Measurements from ENCODE around the gene PPARA.

PPARA gene

DNA sequence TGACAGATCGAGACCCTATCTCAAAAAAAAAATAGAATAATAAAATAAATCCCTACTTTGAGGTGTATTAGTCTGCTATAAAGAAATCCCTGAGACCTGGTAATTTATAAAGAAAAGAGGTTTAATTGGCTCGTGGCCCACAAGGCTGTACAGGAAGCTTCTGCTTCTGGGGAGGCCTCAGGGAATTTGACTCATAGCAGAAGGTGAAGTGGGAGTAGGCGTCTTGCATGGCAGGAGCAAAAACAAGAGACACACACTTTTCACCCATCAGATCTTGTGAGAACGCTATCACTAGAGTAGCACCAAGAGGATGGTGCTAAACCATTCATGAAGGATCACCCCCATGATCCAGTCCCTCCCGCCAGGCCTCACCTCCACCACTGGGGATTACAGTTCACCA lies 70.6 kb downstream of the PPARA start:
- 90 to 93% methylated on average over 2 to 3 of the region's 5 CpGs for WGBS, 2 experiments (ENCODE audit: insufficient coverage in 2 of 2)

DNA sequence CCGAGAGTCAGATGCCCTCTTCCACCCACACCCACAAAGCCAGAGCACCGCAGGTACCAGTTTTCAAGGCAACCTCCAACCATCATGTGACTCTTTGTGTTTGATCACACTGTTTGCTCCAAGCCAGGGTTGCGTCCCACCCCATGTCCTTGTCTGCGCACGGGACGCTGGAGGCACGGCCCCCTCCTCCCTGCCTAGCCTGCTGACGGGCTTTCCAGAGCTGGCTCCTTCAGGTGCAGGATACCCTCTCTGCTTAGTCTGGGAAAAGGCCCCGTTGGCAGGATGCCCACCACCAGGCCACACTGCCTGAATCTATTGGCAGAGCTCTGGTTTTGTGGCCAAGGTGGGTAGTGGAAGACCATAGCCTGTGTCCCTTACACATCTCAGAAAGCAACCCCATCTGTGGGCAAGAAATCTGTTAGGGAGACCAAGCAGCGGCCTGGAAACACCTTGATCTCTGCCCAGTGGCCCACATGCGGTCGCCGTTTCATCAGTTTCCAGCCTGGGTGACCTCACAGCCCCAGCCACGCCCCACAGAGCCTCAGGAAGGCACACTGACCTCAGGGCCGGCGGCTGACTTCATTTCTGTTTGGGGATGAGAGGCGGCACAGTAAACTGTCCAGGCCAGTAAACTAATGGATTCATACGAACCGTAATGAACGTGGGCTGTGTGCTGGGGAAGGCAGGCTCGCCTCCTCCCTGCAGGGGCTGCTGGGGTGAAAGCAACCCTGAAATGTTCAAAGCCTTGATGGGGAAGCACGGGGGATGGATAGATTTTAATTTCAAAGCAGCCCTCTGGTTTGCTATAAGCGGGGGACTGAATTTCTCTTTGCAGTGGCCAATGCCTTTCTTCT lies 73.9 kb downstream of the PPARA start:
- no peaks in the 10 kb centered on the region for H3K4me1 ChIP-seq (ENCODE audit: control insufficient read depth, insufficient read depth, low read length, poor library complexity, severe bottlenecking)
- peaks cover 12% of the 10 kb centered on the region for H3K36me3 ChIP-seq (ENCODE audit: control insufficient read depth, insufficient read depth, low read length)
- H3K27ac ChIP-seq (ENCODE audit: low read depth, low read length, severe bottlenecking) = no peak overlapping the region
- H3K9me3 ChIP-seq (ENCODE audit: control insufficient read depth, low read length) = no peaks in the 10 kb centered on the region
- no peak overlapping the region for H3K4me3 ChIP-seq (ENCODE audit: extremely low read depth, insufficient read depth, low read length, poor library complexity, severe bottlenecking)
- WGBS, 2 experiments (ENCODE audit: insufficient coverage in 2 of 2) = 82 to 90% methylated on average over 18 to 22 of the region's 23 CpGs

More for the DNA sequence above, 70.6 kb downstream of the PPARA start:
- no peak overlapping the region for H3K4me3 ChIP-seq (ENCODE audit: extremely low read depth, insufficient read depth, low read length, poor library complexity, severe bottlenecking)
- no peaks in the 10 kb centered on the region for H3K4me1 ChIP-seq (ENCODE audit: control insufficient read depth, insufficient read depth, low read length, poor library complexity, severe bottlenecking)
- H3K36me3 ChIP-seq (ENCODE audit: control insufficient read depth, insufficient read depth, low read length) = peaks cover 15% of the 10 kb centered on the region
- no peaks in the 10 kb centered on the region for H3K9me3 ChIP-seq (ENCODE audit: control insufficient read depth, low read length)
- no peak overlapping the region for H3K27ac ChIP-seq (ENCODE audit: low read depth, low read length, severe bottlenecking)

- H3K4me1 ChIP-seq (ENCODE audit: control insufficient read depth, insufficient read depth, low read length, poor library complexity, severe bottlenecking) = peaks cover 4% of the 10 kb centered on the region
- WGBS, 2 experiments (ENCODE audit: insufficient coverage in 2 of 2) = 78 to 89% methylated on average over 6 to 9 of the region's 10 CpGs
- H3K9me3 ChIP-seq (ENCODE audit: control insufficient read depth, low read length) = no peaks in the 10 kb centered on the region
- H3K4me3 ChIP-seq (ENCODE audit: extremely low read depth, insufficient read depth, low read length, poor library complexity, severe bottlenecking) = no peak overlapping the region
- H3K27ac ChIP-seq (ENCODE audit: low read depth, low read length, severe bottlenecking) = no peak overlapping the region
- H3K36me3 ChIP-seq (ENCODE audit: control insufficient read depth, insufficient read depth, low read length) = peaks cover 7% of the 10 kb centered on the region
These were observed 74.6 kb downstream of the PPARA start for GRCh38 chr22:46224898-46225290.

DNA sequence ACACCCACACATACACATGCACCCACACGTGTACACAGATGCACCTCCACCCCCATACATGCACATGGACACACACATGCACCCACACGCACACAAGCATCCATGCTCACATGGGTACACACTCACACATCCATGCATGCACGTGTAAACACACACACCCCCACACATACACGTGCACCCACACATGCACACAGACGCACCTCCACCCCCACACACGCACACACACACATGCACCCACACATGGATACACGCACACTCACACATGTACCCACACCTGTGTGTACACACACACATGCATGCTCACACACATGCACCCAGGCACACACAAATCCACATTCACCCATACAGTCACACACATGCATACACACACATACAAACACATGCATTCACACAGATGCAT lies 75.3 kb downstream of the PPARA start:
- Histone ChIP-seq H3K36me3 (ENCODE audit: control insufficient read depth, insufficient read depth, low read length) (peaks cover 1% of the 10 kb centered on the region), H3K4me1 (ENCODE audit: control insufficient read depth, insufficient read depth, low read length, poor library complexity, severe bottlenecking) (peaks cover 5% of the 10 kb centered on the region), H3K27ac (ENCODE audit: low read depth, low read length, severe bottlenecking) (no peak overlapping the region), H3K4me3 (ENCODE audit: extremely low read depth, insufficient read depth, low read length, poor library complexity, severe bottlenecking) (no peak overlapping the region), H3K9me3 (ENCODE audit: control insufficient read depth, low read length) (no peaks in the 10 kb centered on the region)
- WGBS, 2 experiments (ENCODE audit: insufficient coverage in 2 of 2) = 88 to 97% methylated on average over 3 to 7 of the region's 7 CpGs

GRCh38 chr22:46226577-46226976 lies 76.3 kb downstream of the PPARA start:
- Histone ChIP-seq H3K27ac (ENCODE audit: low read depth, low read length, severe bottlenecking) (no peak overlapping the region), H3K4me1 (ENCODE audit: control insufficient read depth, insufficient read depth, low read length, poor library complexity, severe bottlenecking) (peaks cover 5% of the 10 kb centered on the region), H3K9me3 (ENCODE audit: control insufficient read depth, low read length) (no peaks in the 10 kb centered on the region), H3K36me3 (ENCODE audit: control insufficient read depth, insufficient read depth, low read length) (no peaks in the 10 kb centered on the region), H3K4me3 (ENCODE audit: extremely low read depth, insufficient read depth, low read length, poor library complexity, severe bottlenecking) (no peak overlapping the region)
- WGBS, 2 experiments (ENCODE audit: insufficient coverage in 2 of 2) = 96% methylated on average over 7 of the region's 7 CpGs

DNA sequence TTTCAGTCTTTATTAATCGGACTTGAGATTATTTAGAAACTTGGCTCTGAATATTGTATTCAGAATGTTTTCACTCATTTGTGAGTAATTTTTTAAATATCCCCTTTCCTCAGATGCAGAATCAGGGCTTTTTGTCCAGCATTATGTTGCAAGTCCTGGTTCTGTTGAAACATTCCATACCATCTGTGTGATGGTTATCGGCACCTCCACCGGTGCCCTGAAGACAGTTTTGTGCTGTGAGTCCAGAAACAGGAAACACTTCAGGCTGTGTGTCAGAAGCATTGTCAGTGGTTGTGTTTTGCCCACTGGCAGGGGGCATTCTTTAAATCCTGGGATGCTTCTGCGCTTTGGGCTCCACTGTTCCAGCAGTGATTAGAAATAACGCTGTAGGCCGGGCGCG lies 79.4 kb downstream of the PPARA start:
- H3K36me3 ChIP-seq (ENCODE audit: control insufficient read depth, insufficient read depth, low read length) = no peaks in the 10 kb centered on the region
- no peaks in the 10 kb centered on the region for H3K9me3 ChIP-seq (ENCODE audit: control insufficient read depth, low read length)
- H3K4me3 ChIP-seq (ENCODE audit: extremely low read depth, insufficient read depth, low read length, poor library complexity, severe bottlenecking) = no peak overlapping the region
- H3K4me1 ChIP-seq (ENCODE audit: control insufficient read depth, insufficient read depth, low read length, poor library complexity, severe bottlenecking) = peaks cover 5% of the 10 kb centered on the region
- H3K27ac ChIP-seq (ENCODE audit: low read depth, low read length, severe bottlenecking) = no peak overlapping the region
- WGBS, 2 experiments (ENCODE audit: insufficient coverage in 2 of 2) = 98% methylated on average over 4 to 7 of the region's 8 CpGs

DNA sequence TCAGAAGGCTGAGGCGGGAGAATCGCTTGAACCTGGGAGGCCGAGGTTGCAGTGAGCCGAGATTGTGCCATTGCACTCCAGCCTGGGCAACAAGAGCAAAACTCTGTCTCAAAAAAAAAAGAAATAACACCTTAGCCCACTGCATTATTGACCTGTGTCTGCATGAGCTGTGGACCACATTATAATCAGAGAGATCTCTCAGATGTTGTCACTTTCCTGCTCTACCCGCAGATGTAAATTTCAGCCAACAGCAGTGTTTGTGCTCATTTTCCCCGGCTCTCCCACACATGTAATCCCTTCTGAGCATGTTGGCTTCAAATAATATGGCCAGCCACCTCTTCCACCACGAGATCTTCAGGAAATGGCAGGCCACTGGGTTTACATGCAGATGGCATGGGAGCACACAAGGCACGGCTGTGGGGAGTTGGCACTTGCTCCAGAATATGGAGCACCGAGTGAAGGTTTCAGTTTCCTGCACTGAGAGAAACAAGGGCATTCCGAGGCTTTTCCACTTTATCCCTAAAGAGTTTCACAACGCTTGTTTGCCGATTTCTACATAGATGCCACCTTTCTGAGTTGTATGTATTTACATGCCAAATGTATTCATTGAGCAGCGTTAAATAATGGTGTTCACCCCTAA lies 80.1 kb downstream of the PPARA start:
- H3K36me3 ChIP-seq (ENCODE audit: control insufficient read depth, insufficient read depth, low read length) = no peaks in the 10 kb centered on the region
- WGBS, 2 experiments (ENCODE audit: insufficient coverage in 2 of 2) = 88 to 95% methylated on average over 11 of the region's 13 CpGs
- no peak overlapping the region for H3K27ac ChIP-seq (ENCODE audit: low read depth, low read length, severe bottlenecking)
- no peak overlapping the region for H3K4me3 ChIP-seq (ENCODE audit: extremely low read depth, insufficient read depth, low read length, poor library complexity, severe bottlenecking)
- H3K9me3 ChIP-seq (ENCODE audit: control insufficient read depth, low read length) = no peaks in the 10 kb centered on the region
- H3K4me1 ChIP-seq (ENCODE audit: control insufficient read depth, insufficient read depth, low read length, poor library complexity, severe bottlenecking) = peaks cover 5% of the 10 kb centered on the region

GRCh38 chr22:46233231-46233630 lies 82.9 kb downstream of the PPARA start:
- Histone ChIP-seq H3K27ac (ENCODE audit: low read depth, low read length, severe bottlenecking) (no peak overlapping the region), H3K36me3 (ENCODE audit: control insufficient read depth, insufficient read depth, low read length) (no peaks in the 10 kb centered on the region), H3K9me3 (ENCODE audit: control insufficient read depth, low read length) (no peaks in the 10 kb centered on the region), H3K4me3 (ENCODE audit: extremely low read depth, insufficient read depth, low read length, poor library complexity, severe bottlenecking) (no peak overlapping the region), H3K4me1 (ENCODE audit: control insufficient read depth, insufficient read depth, low read length, poor library complexity, severe bottlenecking) (peaks cover 5% of the 10 kb centered on the region)
- 81 to 86% methylated on average over 9 of the region's 9 CpGs for WGBS, 2 experiments (ENCODE audit: insufficient coverage in 2 of 2)

DNA sequence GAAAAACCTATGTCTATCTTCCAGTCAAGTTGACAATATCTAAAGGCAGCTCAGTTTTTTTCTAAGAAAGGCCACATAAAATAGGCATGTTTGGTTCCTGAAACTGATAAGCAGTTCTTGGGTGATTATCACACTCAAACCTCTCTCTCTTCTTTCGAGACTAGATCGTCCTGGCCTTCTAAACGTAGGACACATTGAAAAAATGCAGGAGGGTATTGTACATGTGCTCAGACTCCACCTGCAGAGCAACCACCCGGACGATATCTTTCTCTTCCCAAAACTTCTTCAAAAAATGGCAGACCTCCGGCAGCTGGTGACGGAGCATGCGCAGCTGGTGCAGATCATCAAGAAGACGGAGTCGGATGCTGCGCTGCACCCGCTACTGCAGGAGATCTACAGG lies 84.6 kb downstream of the PPARA start:
- WGBS, 2 experiments (ENCODE audit: insufficient coverage in 2 of 2) = 87 to 96% methylated on average over 7 to 8 of the region's 12 CpGs
- Histone ChIP-seq H3K4me1 (ENCODE audit: control insufficient read depth, insufficient read depth, low read length, poor library complexity, severe bottlenecking) (peaks cover under 1% of the 10 kb centered on the region), H3K36me3 (ENCODE audit: control insufficient read depth, insufficient read depth, low read length) (no peaks in the 10 kb centered on the region), H3K4me3 (ENCODE audit: extremely low read depth, insufficient read depth, low read length, poor library complexity, severe bottlenecking) (no peak overlapping the region), H3K9me3 (ENCODE audit: control insufficient read depth, low read length) (no peaks in the 10 kb centered on the region), H3K27ac (ENCODE audit: low read depth, low read length, severe bottlenecking) (no peak overlapping the region)

GRCh38 chr22:46237453-46238124 lies 87.3 kb downstream of the PPARA start:
- no peak overlapping the region for H3K27ac ChIP-seq (ENCODE audit: low read depth, low read length, severe bottlenecking)
- no peak overlapping the region for H3K4me3 ChIP-seq (ENCODE audit: extremely low read depth, insufficient read depth, low read length, poor library complexity, severe bottlenecking)
- 92 to 95% methylated on average over 9 to 11 of the region's 12 CpGs for WGBS, 2 experiments (ENCODE audit: insufficient coverage in 2 of 2)
- H3K4me1 ChIP-seq (ENCODE audit: control insufficient read depth, insufficient read depth, low read length, poor library complexity, severe bottlenecking) = no peaks in the 10 kb centered on the region
- H3K9me3 ChIP-seq (ENCODE audit: control insufficient read depth, low read length) = no peaks in the 10 kb centered on the region
- H3K36me3 ChIP-seq (ENCODE audit: control insufficient read depth, insufficient read depth, low read length) = no peaks in the 10 kb centered on the region
